ENCODE measurements around the gene TMEM126A. TPM values are rescaled to one million over a fixed set of nuclear protein-coding genes. Genes with fewer than 3 reads are reported as not detected.
"Not testable (repeated sequence)": the region's sequence is repeated elsewhere in the genome, so short reads cannot be mapped to it uniquely, and the experiment has no call there.

Gene TMEM126A
- 34.4 and 41.0 TPM in 2 replicates for total RNA-seq

- Histone ChIP-seq H3K79me2 (ENCODE audit: insufficient read depth, low read length) (peaks cover 28% of the 10 kb centered on the region), H3K4me3 (ENCODE audit: insufficient read depth, low read length) (peak within 1 kb of the TSS; percentile 80), H3K4me1 (ENCODE audit: insufficient read depth, low read length) (peaks cover 14% of the 10 kb centered on the region), H3K27ac (ENCODE audit: low read depth, low read length) (peak within 1 kb of the TSS; percentile 83), H3K27me3 (ENCODE audit: insufficient read depth, low read length) (peaks cover 10% of the 10 kb centered on the region), H3K36me3 (ENCODE audit: insufficient read depth, low read length) (peaks cover 4% of the 10 kb centered on the region), H4K20me1 (ENCODE audit: insufficient read depth, low read length) (no peaks in the 10 kb centered on the region), H3K4me2 (ENCODE audit: insufficient read depth, low read length) (peak within 1 kb of the TSS; percentile 89), H2AFZ (ENCODE audit: low read length) (peak within 1 kb of the TSS; percentile 88), H3K9me3 (ENCODE audit: low read depth, low read length) (no peaks in the 10 kb centered on the region)
- DNase-seq (ENCODE audit: insufficient read length, low spot score, missing footprints), result peak; percentile 91
- TF ChIP-seq, protein P1, sequence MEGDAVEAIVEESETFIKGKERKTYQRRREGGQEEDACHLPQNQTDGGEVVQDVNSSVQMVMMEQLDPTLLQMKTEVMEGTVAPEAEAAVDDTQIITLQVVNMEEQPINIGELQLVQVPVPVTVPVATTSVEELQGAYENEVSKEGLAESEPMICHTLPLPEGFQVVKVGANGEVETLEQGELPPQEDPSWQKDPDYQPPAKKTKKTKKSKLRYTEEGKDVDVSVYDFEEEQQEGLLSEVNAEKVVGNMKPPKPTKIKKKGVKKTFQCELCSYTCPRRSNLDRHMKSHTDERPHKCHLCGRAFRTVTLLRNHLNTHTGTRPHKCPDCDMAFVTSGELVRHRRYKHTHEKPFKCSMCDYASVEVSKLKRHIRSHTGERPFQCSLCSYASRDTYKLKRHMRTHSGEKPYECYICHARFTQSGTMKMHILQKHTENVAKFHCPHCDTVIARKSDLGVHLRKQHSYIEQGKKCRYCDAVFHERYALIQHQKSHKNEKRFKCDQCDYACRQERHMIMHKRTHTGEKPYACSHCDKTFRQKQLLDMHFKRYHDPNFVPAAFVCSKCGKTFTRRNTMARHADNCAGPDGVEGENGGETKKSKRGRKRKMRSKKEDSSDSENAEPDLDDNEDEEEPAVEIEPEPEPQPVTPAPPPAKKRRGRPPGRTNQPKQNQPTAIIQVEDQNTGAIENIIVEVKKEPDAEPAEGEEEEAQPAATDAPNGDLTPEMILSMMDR (IDR thresholded peaks at IDR 0.05; ENCODE audit: extremely low read depth, low read depth, low read length), result no peak
These were observed at the start of gene TMEM126A for GRCh38 chr11:85647604-85648299. Gene TMEM126A, plus strand, starts transcription at chr11:85647967. Its CDS starts 2,289 bp downstream, at chr11:85650256.

GRCh38 chr11:85599083-85599482 lies 48.7 kb upstream of the TMEM126A start:
- Histone ChIP-seq H3K4me1 (ENCODE audit: insufficient read depth, low read length) (no peaks in the 10 kb centered on the region), H3K79me2 (ENCODE audit: insufficient read depth, low read length) (no peaks in the 10 kb centered on the region), H4K20me1 (ENCODE audit: insufficient read depth, low read length) (no peaks in the 10 kb centered on the region), H3K4me3 (ENCODE audit: insufficient read depth, low read length) (no peak overlapping the region), H3K4me2 (ENCODE audit: insufficient read depth, low read length) (no peak overlapping the region), H3K9me3 (ENCODE audit: low read depth, low read length) (no peaks in the 10 kb centered on the region), H2AFZ (ENCODE audit: low read length) (no peak overlapping the region), H3K27me3 (ENCODE audit: insufficient read depth, low read length) (no peaks in the 10 kb centered on the region), H3K36me3 (ENCODE audit: insufficient read depth, low read length) (no peaks in the 10 kb centered on the region), H3K27ac (ENCODE audit: low read depth, low read length) (no peak overlapping the region)
- DNase-seq (ENCODE audit: insufficient read length, low spot score, missing footprints), result no peak
- TF ChIP-seq, protein P1 (IDR thresholded peaks at IDR 0.05; ENCODE audit: extremely low read depth, low read depth, low read length), result no peak

- TF ChIP-seq, protein P1 (IDR thresholded peaks at IDR 0.05; ENCODE audit: extremely low read depth, low read depth, low read length), result no peak
- Histone ChIP-seq H3K9me3 (ENCODE audit: low read depth, low read length) (no peaks in the 10 kb centered on the region), H3K79me2 (ENCODE audit: insufficient read depth, low read length) (no peaks in the 10 kb centered on the region), H3K4me3 (ENCODE audit: insufficient read depth, low read length) (no peak overlapping the region), H3K4me2 (ENCODE audit: insufficient read depth, low read length) (no peak overlapping the region), H3K4me1 (ENCODE audit: insufficient read depth, low read length) (no peaks in the 10 kb centered on the region), H3K27me3 (ENCODE audit: insufficient read depth, low read length) (no peaks in the 10 kb centered on the region), H3K27ac (ENCODE audit: low read depth, low read length) (no peak overlapping the region), H4K20me1 (ENCODE audit: insufficient read depth, low read length) (no peaks in the 10 kb centered on the region), H2AFZ (ENCODE audit: low read length) (no peak overlapping the region), H3K36me3 (ENCODE audit: insufficient read depth, low read length) (no peaks in the 10 kb centered on the region)
- no peak for DNase-seq (ENCODE audit: insufficient read length, low spot score, missing footprints)
These were observed 45.1 kb upstream of the TMEM126A start for GRCh38 chr11:85602526-85603213.

DNA sequence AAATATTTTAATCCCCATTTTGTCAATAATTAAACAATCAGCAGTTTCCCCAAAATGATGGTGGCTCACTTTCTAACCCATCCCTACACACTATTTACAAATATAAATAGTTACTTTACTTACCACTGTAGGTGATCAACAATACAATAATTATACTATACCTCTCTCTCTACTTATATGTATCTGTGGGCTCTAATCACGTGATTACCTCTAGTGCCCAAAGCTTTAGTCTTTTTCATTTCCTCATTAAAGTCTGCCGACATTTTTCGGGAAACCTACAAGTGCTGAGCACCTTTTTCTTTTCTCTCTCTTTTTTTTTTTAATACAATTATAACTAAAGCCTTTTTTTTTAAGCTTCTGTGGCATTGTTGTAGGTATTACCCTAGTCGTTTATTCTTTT lies 44.5 kb upstream of the TMEM126A start:
- no peaks in the 10 kb centered on the region for H3K79me2 ChIP-seq (ENCODE audit: insufficient read depth, low read length)
- no peak for DNase-seq (ENCODE audit: insufficient read length, low spot score, missing footprints)
- no peak overlapping the region for H2AFZ ChIP-seq (ENCODE audit: low read length)
- no peak overlapping the region for H3K4me3 ChIP-seq (ENCODE audit: insufficient read depth, low read length)
- H3K4me2 ChIP-seq (ENCODE audit: insufficient read depth, low read length), result no peak overlapping the region
- H3K36me3 ChIP-seq (ENCODE audit: insufficient read depth, low read length), result no peaks in the 10 kb centered on the region
- H3K9me3 ChIP-seq (ENCODE audit: low read depth, low read length), result no peaks in the 10 kb centered on the region
- H4K20me1 ChIP-seq (ENCODE audit: insufficient read depth, low read length), result no peaks in the 10 kb centered on the region
- H3K27me3 ChIP-seq (ENCODE audit: insufficient read depth, low read length), result no peaks in the 10 kb centered on the region
- H3K4me1 ChIP-seq (ENCODE audit: insufficient read depth, low read length), result no peaks in the 10 kb centered on the region
- TF ChIP-seq, protein P1 (IDR thresholded peaks at IDR 0.05; ENCODE audit: extremely low read depth, low read depth, low read length), result no peak
- no peak overlapping the region for H3K27ac ChIP-seq (ENCODE audit: low read depth, low read length)

- not testable (repeated sequence) for DNase-seq (ENCODE audit: insufficient read length, low spot score, missing footprints); H2AFZ ChIP-seq (ENCODE audit: low read length); H3K27me3 ChIP-seq (ENCODE audit: insufficient read depth, low read length); H3K4me2 ChIP-seq (ENCODE audit: insufficient read depth, low read length); H3K36me3 ChIP-seq (ENCODE audit: insufficient read depth, low read length); H3K79me2 ChIP-seq (ENCODE audit: insufficient read depth, low read length); H3K4me1 ChIP-seq (ENCODE audit: insufficient read depth, low read length); H3K9me3 ChIP-seq (ENCODE audit: low read depth, low read length); H4K20me1 ChIP-seq (ENCODE audit: insufficient read depth, low read length); H3K27ac ChIP-seq (ENCODE audit: low read depth, low read length); H3K4me3 ChIP-seq (ENCODE audit: insufficient read depth, low read length)
These were observed 41.5 kb upstream of the TMEM126A start for GRCh38 chr11:85606237-85606636.

DNA sequence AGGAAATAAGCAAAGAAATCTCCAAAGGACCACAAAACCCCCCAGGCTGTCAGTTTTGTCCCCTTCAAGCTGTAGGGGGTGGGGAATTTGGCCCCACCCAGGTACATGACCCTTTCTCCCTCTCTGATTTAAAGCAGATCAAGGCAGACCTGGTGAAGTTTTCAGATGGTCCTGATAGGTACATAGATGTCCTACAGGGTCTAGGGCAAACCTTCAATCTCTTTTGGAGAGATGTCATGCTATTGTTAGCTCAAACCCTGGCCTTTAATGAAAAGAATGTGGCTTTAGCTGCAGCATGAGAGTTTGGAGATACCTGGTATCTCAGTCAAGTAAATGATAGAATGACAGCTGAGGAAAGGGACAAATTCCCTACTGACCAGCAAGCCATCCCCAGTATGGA lies 39.1 kb upstream of the TMEM126A start:
- H4K20me1 ChIP-seq (ENCODE audit: insufficient read depth, low read length); H3K36me3 ChIP-seq (ENCODE audit: insufficient read depth, low read length); H3K4me3 ChIP-seq (ENCODE audit: insufficient read depth, low read length); H3K9me3 ChIP-seq (ENCODE audit: low read depth, low read length); H2AFZ ChIP-seq (ENCODE audit: low read length); H3K4me1 ChIP-seq (ENCODE audit: insufficient read depth, low read length); H3K27ac ChIP-seq (ENCODE audit: low read depth, low read length); H3K27me3 ChIP-seq (ENCODE audit: insufficient read depth, low read length); DNase-seq (ENCODE audit: insufficient read length, low spot score, missing footprints); H3K4me2 ChIP-seq (ENCODE audit: insufficient read depth, low read length); H3K79me2 ChIP-seq (ENCODE audit: insufficient read depth, low read length): not testable (repeated sequence)

All from osteoblast (primary cell).